HEK293 (cell line): Measurements from ENCODE around the gene DEDD.

Experiments used
- CTCF ChIA-PET: fragments of 350-600 bp; formaldehyde crosslinking; extraction: SDS; loops from one replicate; lab custom pipeline; 2021; ENCODE audit warnings: antibody characterized with exemption; lab: Yijun Ruan, JAX
- POLR2A ChIA-PET: fragments of 300-600 bp; formaldehyde crosslinking; extraction: SDS; loops from one replicate; lab custom pipeline; 2020; ENCODE audit warnings: antibody characterized with exemption, inconsistent platforms; lab: Yijun Ruan, JAX
- H3K27ac ChIP-seq: fragments of 200-500 bp; sonication (Bioruptor generic); 2 replicates; pipeline ENCODE4 v1.5.1; 2014; ENCODE audit warnings: low read depth, low read length, control low read depth, inconsistent platforms; ENCODE audit errors: extremely low read depth
- H3K36me3 ChIP-seq, 2 experiments: fragments of 200-500 bp in 1 of 2; sonication (Bioruptor generic) in 1 of 2; 1 replicate in 1 of 2; 2 replicates in 1 of 2; pipeline ENCODE4 v1.5.1; 2014 to 2017; ENCODE audit warnings: inconsistent platforms in 2 of 2, low read length in 2 of 2; ENCODE audit not compliant: control insufficient read depth in 2 of 2, insufficient read depth in 1 of 2
- H3K4me1 ChIP-seq: fragments of 200-500 bp; sonication (Bioruptor generic); 2 replicates; pipeline ENCODE4 v1.5.1; 2014; ENCODE audit warnings: mild to moderate bottlenecking, low read length, inconsistent platforms; ENCODE audit not compliant: control insufficient read depth, insufficient read depth
- H3K4me3 ChIP-seq: 2 replicates; pipeline ENCODE4 v1.5.1; 2011; ENCODE audit warnings: low read depth, mild to moderate bottlenecking, control low read depth, low read length, moderate library complexity
- H3K9me3 ChIP-seq: fragments of 200-500 bp; sonication (Bioruptor generic); 2 replicates; pipeline ENCODE4 v1.5.1; 2014; ENCODE audit warnings: low read depth, low read length, inconsistent platforms; ENCODE audit not compliant: control insufficient read depth, insufficient read depth
- CTCF ChIP-seq: fragments of 450-650 bp; formaldehyde crosslinking; IDR thresholded peaks from 2 replicates; pipeline ENCODE4 v1.5.1; 2016; ENCODE audit warnings: missing biosample characterization, missing genetic modification characterization
- GLIS1 ChIP-seq: fragments of 450-650 bp; formaldehyde crosslinking; IDR thresholded peaks from 2 replicates; pipeline ENCODE4 v1.5.1; 2016; ENCODE audit warnings: missing biosample characterization, missing genetic modification characterization
- KLF1 ChIP-seq: fragments of 450-650 bp; formaldehyde crosslinking; IDR thresholded peaks from 2 replicates; pipeline ENCODE4 v1.5.1; 2016; ENCODE audit warnings: missing biosample characterization, missing genetic modification characterization
- KLF7 ChIP-seq: fragments of 450-650 bp; formaldehyde crosslinking; IDR thresholded peaks from 2 replicates; pipeline ENCODE4 v1.5.1; 2016; ENCODE audit warnings: missing biosample characterization, missing genetic modification characterization, borderline replicate concordance
- MYNN ChIP-seq: fragments of 450-650 bp; formaldehyde crosslinking; IDR thresholded peaks from 2 replicates; pipeline ENCODE4 v1.5.1; 2016; ENCODE audit warnings: missing biosample characterization, missing genetic modification characterization, borderline replicate concordance
- OSR2 ChIP-seq: fragments of 450-650 bp; formaldehyde crosslinking; IDR thresholded peaks from 2 replicates; pipeline ENCODE4 v1.5.1; 2016; ENCODE audit warnings: missing biosample characterization, missing genetic modification characterization
- REST ChIP-seq: fragments of 450-650 bp; formaldehyde crosslinking; IDR thresholded peaks from 2 replicates; pipeline ENCODE4 v1.5.1; 2016; ENCODE audit warnings: missing biosample characterization, missing genetic modification characterization
- ZNF132 ChIP-seq: fragments of 450-650 bp; formaldehyde crosslinking; IDR thresholded peaks from 2 replicates; pipeline ENCODE4 v1.5.1; 2017; ENCODE audit warnings: missing biosample characterization, missing genetic modification characterization, borderline replicate concordance
- ZNF354C ChIP-seq: fragments of 450-650 bp; formaldehyde crosslinking; IDR thresholded peaks from 2 replicates; pipeline ENCODE4 v1.5.1; 2016; ENCODE audit warnings: missing biosample characterization, missing genetic modification characterization, low read depth, borderline replicate concordance
- ZNF366 ChIP-seq: fragments of 450-650 bp; formaldehyde crosslinking; conservative IDR thresholded peaks from 2 replicates; pipeline ENCODE4 v1.5.1; 2016; ENCODE audit warnings: missing biosample characterization, missing genetic modification characterization
- ZNF473 ChIP-seq: fragments of 450-650 bp; formaldehyde crosslinking; IDR thresholded peaks from 2 replicates; pipeline ENCODE4 v1.5.1; 2017; ENCODE audit warnings: missing biosample characterization, missing genetic modification characterization
- ZNF544 ChIP-seq: fragments of 450-650 bp; formaldehyde crosslinking; IDR thresholded peaks from 2 replicates; pipeline ENCODE4 v1.5.0; 2017; ENCODE audit warnings: missing biosample characterization, missing genetic modification characterization
- ZNF560 ChIP-seq: fragments of 450-650 bp; formaldehyde crosslinking; IDR thresholded peaks from 2 replicates; pipeline ENCODE4 v1.5.1; 2017; ENCODE audit warnings: missing biosample characterization, missing genetic modification characterization, borderline replicate concordance
- ZNF585B ChIP-seq: fragments of 450-650 bp; formaldehyde crosslinking; IDR thresholded peaks from 2 replicates; pipeline ENCODE4 v1.5.1; 2016; ENCODE audit warnings: missing biosample characterization, missing genetic modification characterization
- ZNF610 ChIP-seq: fragments of 450-650 bp; formaldehyde crosslinking; IDR thresholded peaks from 2 replicates; pipeline ENCODE4 v1.5.1; 2016; ENCODE audit warnings: missing biosample characterization, missing genetic modification characterization, borderline replicate concordance
- ZNF626 ChIP-seq: fragments of 450-650 bp; sonication (Bioruptor Pico); formaldehyde crosslinking; IDR thresholded peaks from 2 replicates; pipeline ENCODE4 v1.5.1; 2018; ENCODE audit warnings: missing biosample characterization, missing genetic modification characterization, inconsistent platforms
- ZNF658 ChIP-seq: fragments of 450-650 bp; formaldehyde crosslinking; IDR thresholded peaks from 2 replicates; pipeline ENCODE4; 2016; ENCODE audit warnings: missing biosample characterization, missing genetic modification characterization
- ZNF791 ChIP-seq: fragments of 450-650 bp; formaldehyde crosslinking; IDR thresholded peaks from 2 replicates; pipeline ENCODE4 v1.5.1; 2016; ENCODE audit warnings: missing biosample characterization, missing genetic modification characterization
- ZSCAN18 ChIP-seq: fragments of 450-650 bp; formaldehyde crosslinking; IDR thresholded peaks from 2 replicates; pipeline ENCODE4 v1.5.1; 2016; ENCODE audit warnings: missing biosample characterization, missing genetic modification characterization

DEDD gene

GRCh38 chr1:161172349-161172748 lies 39.9 kb upstream of the DEDD start:
- H3K4me3 ChIP-seq: no peak overlapping the region
- POLR2A ChIA-PET: interaction anchor here (2.1 kb wide), 1 partner anchor 10 kb away, joined by 5 read pairs; no protein-coding TSS in a partner anchor
- TF ChIP-seq KLF1 (tag by site-specific recombination) (no peak), ZNF585B (tag by site-specific recombination) (no peak), ZNF544 (tag by site-specific recombination) (no peak), KLF7 (tag by site-specific recombination) (no peak)
- TF ChIP-seq, all 188 proteins: peak for 0
- H3K36me3 ChIP-seq: peaks cover 16 to 82% of the 10 kb centered on the region in 2 experiments; a peak in 2 of 3 replicates
- H3K9me3 ChIP-seq: no peaks in the 10 kb centered on the region
- CTCF ChIA-PET: interaction anchor here (0.6 to 1.1 kb wide), 3 partner anchors 20 to 141 kb away, joined by 3 to 4 read pairs (median 3); no protein-coding TSS in a partner anchor
- H3K4me1 ChIP-seq: no peaks in the 10 kb centered on the region
- H3K27ac ChIP-seq: no peak overlapping the region

GRCh38 chr1:161171696-161172095 lies 39.2 kb upstream of the DEDD start:
- H3K9me3 ChIP-seq: no peaks in the 10 kb centered on the region
- no peak for TF ChIP-seq ZNF610 (tag by site-specific recombination)
- no peak for TF ChIP-seq MYNN (tag by site-specific recombination)
- TF ChIP-seq ZNF366: no peak
- TF ChIP-seq ZNF473: no peak
- TF ChIP-seq GLIS1 (tag by site-specific recombination): no peak
- TF ChIP-seq ZNF791 (tag by site-specific recombination): no peak
- no peak for TF ChIP-seq OSR2 (tag by site-specific recombination)
- H3K4me1 ChIP-seq: no peaks in the 10 kb centered on the region
- no peak overlapping the region for H3K4me3 ChIP-seq
- peaks cover 16 to 82% of the 10 kb centered on the region in 2 experiments; a peak in 2 of 3 replicates for H3K36me3 ChIP-seq
- CTCF ChIA-PET: interaction anchor here (0.6 to 1.0 kb wide), 5 partner anchors 9 to 142 kb away, joined by 3 to 4 read pairs (median 3); no protein-coding TSS in a partner anchor
- H3K27ac ChIP-seq: no peak overlapping the region
- POLR2A ChIA-PET: interaction anchor here (1.0 kb wide), 1 partner anchor 10 kb away, joined by 3 read pairs; no protein-coding TSS in a partner anchor

- CTCF ChIA-PET: interaction anchor here (0.6 to 1.0 kb wide), 4 partner anchors 10 to 66 kb away, joined by 3 to 4 read pairs (median 4); no protein-coding TSS in a partner anchor
- peaks cover 16 to 82% of the 10 kb centered on the region in 2 experiments; a peak in 2 of 3 replicates for H3K36me3 ChIP-seq
- POLR2A ChIA-PET: interaction anchor here (1.0 kb wide), 1 partner anchor 9 kb away, joined by 3 read pairs; no protein-coding TSS in a partner anchor
Observed at GRCh38 chr1:161171191-161171590, 38.7 kb upstream of the DEDD start.

GRCh38 chr1:161168906-161169305 lies 36.4 kb upstream of the DEDD start:
- Histone ChIP-seq H3K4me1 (peaks cover 3% of the 10 kb centered on the region; the same call in 1 of the 2 replicates), H3K36me3 (peaks cover 10 to 73% of the 10 kb centered on the region in 2 experiments; a peak in 2 of 3 replicates), H3K9me3 (no peaks in the 10 kb centered on the region), H3K27ac (no peak overlapping the region), H3K4me3 (no peak overlapping the region)
- CTCF ChIA-PET: interaction anchor here (0.6 to 3.9 kb wide), 5 partner anchors 8 to 488 kb away, joined by 3 to 23 read pairs (median 3); partner anchors contain the start of gene B4GALT3
- POLR2A ChIA-PET: interaction anchor here (0.9 to 4.8 kb wide), 4 partner anchors 16 to 71 kb away, joined by 3 to 53 read pairs (median 14); partner anchors contain the start of genes DEDD, KLHDC9 and UFC1
- TF ChIP-seq REST (tag by site-specific recombination) (no peak), ZNF132 (tag by site-specific recombination) (no peak), ZSCAN18 (tag by site-specific recombination) (no peak), ZNF560 (tag by site-specific recombination) (no peak), ZNF354C (tag by site-specific recombination) (no peak)

More at GRCh38 chr1:161171191-161171590, 38.7 kb upstream of the DEDD start:
- Histone ChIP-seq H3K27ac (no peak overlapping the region), H3K9me3 (no peaks in the 10 kb centered on the region), H3K4me3 (no peak overlapping the region), H3K4me1 (no peaks in the 10 kb centered on the region)
- TF ChIP-seq CTCF (tag by site-specific recombination): 0 out of 2 replicates have a peak, but pooled peaks have one; percentile 8
- no peak for TF ChIP-seq ZNF626 (tag by site-specific recombination)
- TF ChIP-seq ZNF658: no peak
